HG03354 (cell line): ENCODE measurements around the gene PCDH7.
A peak's percentile ranks its signal among the peaks of the same experiment; 100 is the strongest.

Experiments
- ATAC-seq: cut with Tn5 transposase; IDR thresholded peaks from one replicate; pipeline ENCODE4 v1.9.1; 2021; ENCODE audit warnings: mild to moderate bottlenecking; ENCODE audit not compliant: unreplicated experiment, poor library complexity, severe bottlenecking

PCDH7 gene

GRCh38 chr4:30720021-30720660 is at the start of gene PCDH7:
PCDH7 (plus strand) TSS chr4:30720369; CDS start chr4:30721423, 1,054 bp downstream.
- ATAC-seq: no peak

GRCh38 chr4:30671926-30672448 is 48.2 kb upstream of the PCDH7 start:
- no peak for ATAC-seq

GRCh38 chr4:30696191-30696590 is 24.0 kb upstream of the PCDH7 start:
- no peak for ATAC-seq

- peak; percentile 42 for ATAC-seq
Observed at GRCh38 chr4:30714408-30715031, 5.6 kb upstream of the PCDH7 start.

- no peak for ATAC-seq
Observed at GRCh38 chr4:30716158-30716557, 4.0 kb upstream of the PCDH7 start.

GRCh38 chr4:30716681-30717207 is 3.4 kb upstream of the PCDH7 start:
- peak; percentile 19 for ATAC-seq

GRCh38 chr4:30717208-30718020 is 2.8 kb upstream of the PCDH7 start:
- ATAC-seq: peak; percentile 34

GRCh38 chr4:30718021-30718542 is 2.1 kb upstream of the PCDH7 start:
- no peak for ATAC-seq

- no peak for ATAC-seq
Observed at GRCh38 chr4:30718641-30719453, 1.3 kb upstream of the PCDH7 start.

- no peak for ATAC-seq
Observed at GRCh38 chr4:30719454-30720020, 632 bp upstream of the PCDH7 start.

- no peak for ATAC-seq
Observed at GRCh38 chr4:30720661-30721184, 554 bp downstream of the PCDH7 start.

- ATAC-seq: no peak
Observed at GRCh38 chr4:30721185-30722091, 1.3 kb downstream of the PCDH7 start.

- no peak for ATAC-seq
Observed at GRCh38 chr4:30722092-30722358, 1.9 kb downstream of the PCDH7 start.

- no peak for ATAC-seq
Observed at GRCh38 chr4:30722359-30723200, 2.4 kb downstream of the PCDH7 start.

- ATAC-seq: no peak
Observed at GRCh38 chr4:30723201-30723955, 3.2 kb downstream of the PCDH7 start.

- no peak for ATAC-seq
Observed at GRCh38 chr4:30724247-30724646, 4.1 kb downstream of the PCDH7 start.
